ENCODE data around the gene TEK.

The TEK gene

DNA sequence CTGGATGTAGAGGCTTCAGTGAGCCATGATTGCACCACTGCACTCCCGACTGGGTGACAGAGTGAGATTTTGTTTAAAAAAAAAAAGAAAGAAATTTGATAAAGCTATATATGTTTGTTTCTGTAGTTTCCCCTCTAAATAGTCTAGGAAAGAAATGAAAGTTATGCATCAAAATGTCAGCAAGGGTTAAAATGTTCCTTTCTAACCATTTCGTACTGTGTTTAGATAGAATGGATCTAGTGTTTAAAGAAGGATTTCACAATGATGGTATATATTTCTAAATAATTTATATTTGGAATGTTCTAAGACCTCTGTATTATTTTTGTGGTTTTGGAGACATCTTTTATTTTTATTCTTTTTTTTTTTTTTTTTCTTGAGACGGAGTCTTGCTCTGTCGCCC is 22.7 kb downstream of the TEK start:
- TF ChIP-seq FOXP2 (optimal IDR thresholded peaks at IDR 0.05; ENCODE audit: borderline replicate concordance, extremely low read depth, extremely low read length, insufficient read depth) (no peak), POLR2AphosphoS5 (IDR thresholded peaks at IDR 0.05; ENCODE audit: low read depth, low read length) (no peak), TAF1 (IDR thresholded peaks at IDR 0.05; ENCODE audit: borderline replicate concordance, insufficient read depth, low read length) (no peak), REST (IDR thresholded peaks at IDR 0.05; ENCODE audit: insufficient read depth in 1 of 2, low read depth in 2 of 2, low read length in 2 of 2) (no peak), SIN3A (IDR thresholded peaks at IDR 0.05; ENCODE audit: borderline replicate concordance, insufficient read depth, low read length) (no peak)

DNA sequence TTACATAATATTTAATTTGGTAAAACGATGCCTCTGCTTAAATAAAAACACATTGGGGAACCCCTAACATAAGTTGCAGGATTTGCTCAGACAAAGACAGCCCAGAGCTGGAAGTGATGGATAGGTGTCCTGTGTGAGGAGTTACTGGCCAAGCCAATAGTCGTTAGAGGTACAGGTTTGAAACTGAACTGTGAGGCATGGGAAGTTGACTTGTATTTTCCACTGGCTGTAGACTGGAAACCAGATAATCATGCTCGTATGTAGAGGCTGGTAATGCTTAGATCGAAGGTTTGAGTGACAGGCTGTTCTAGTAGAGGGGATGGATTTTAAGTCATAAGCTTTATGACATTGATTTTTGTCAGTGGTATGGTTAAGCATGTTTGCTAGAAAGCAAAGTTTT is 24.8 kb downstream of the TEK start:
- no peak for TF ChIP-seq POLR2AphosphoS5 (IDR thresholded peaks at IDR 0.05; ENCODE audit: low read depth, low read length)
- TF ChIP-seq REST (IDR thresholded peaks at IDR 0.05; ENCODE audit: insufficient read depth in 1 of 2, low read depth in 2 of 2, low read length in 2 of 2), result no peak
- TF ChIP-seq SIN3A (IDR thresholded peaks at IDR 0.05; ENCODE audit: borderline replicate concordance, insufficient read depth, low read length), result no peak
- no peak for TF ChIP-seq TAF1 (IDR thresholded peaks at IDR 0.05; ENCODE audit: borderline replicate concordance, insufficient read depth, low read length)
- TF ChIP-seq FOXP2 (optimal IDR thresholded peaks at IDR 0.05; ENCODE audit: borderline replicate concordance, extremely low read depth, extremely low read length, insufficient read depth), result no peak

GRCh38 chr9:27142299-27142930 is 33.4 kb downstream of the TEK start:
- TF ChIP-seq REST (IDR thresholded peaks at IDR 0.05; ENCODE audit: insufficient read depth in 1 of 2, low read depth in 2 of 2, low read length in 2 of 2), result no peak
- TF ChIP-seq TAF1 (IDR thresholded peaks at IDR 0.05; ENCODE audit: borderline replicate concordance, insufficient read depth, low read length), result no peak
- TF ChIP-seq SIN3A (IDR thresholded peaks at IDR 0.05; ENCODE audit: borderline replicate concordance, insufficient read depth, low read length), result no peak
- no peak for TF ChIP-seq POLR2AphosphoS5 (IDR thresholded peaks at IDR 0.05; ENCODE audit: low read depth, low read length)
- no peak for TF ChIP-seq FOXP2 (optimal IDR thresholded peaks at IDR 0.05; ENCODE audit: borderline replicate concordance, extremely low read depth, extremely low read length, insufficient read depth)

DNA sequence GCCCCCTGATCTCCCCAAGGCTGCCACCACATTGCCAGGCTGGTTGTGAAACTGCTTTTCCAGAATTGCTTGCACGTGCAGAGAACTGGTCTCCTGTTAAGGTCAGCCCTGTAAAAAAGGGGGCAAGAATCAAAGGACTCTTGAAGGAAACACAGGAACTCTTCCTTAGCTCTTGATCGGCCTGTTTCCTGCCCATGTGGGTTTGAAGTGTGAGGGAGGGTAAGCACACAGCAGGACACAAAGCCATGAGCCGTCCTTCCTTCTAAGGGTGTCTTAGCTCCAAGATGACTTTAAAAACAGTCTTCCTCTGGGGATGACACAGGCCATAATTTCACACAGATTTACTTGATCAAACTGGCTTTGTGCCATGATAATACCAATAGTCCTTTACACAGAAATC is 36.1 kb downstream of the TEK start:
- TF ChIP-seq FOXP2 (optimal IDR thresholded peaks at IDR 0.05; ENCODE audit: borderline replicate concordance, extremely low read depth, extremely low read length, insufficient read depth), result no peak

DNA sequence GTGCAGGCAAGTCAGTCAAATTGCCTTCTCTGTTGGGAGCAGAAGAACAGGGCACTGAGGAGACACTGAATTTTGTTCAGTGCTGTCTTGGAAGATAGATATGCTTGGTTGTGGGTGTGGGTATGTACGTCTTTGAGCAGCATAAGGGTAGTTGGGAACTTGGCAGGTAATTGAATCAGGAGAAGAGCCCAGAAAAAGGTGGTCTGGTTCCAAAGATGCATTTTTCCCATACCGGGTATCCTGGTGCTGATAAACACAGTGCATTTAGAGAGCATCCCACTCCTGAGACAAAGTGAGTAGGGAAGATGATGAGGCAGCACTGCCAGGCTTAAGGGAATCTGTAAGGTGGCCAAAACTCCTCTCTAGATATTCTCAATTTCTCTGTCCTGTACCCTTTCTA is 40.6 kb downstream of the TEK start:
- no peak for TF ChIP-seq TAF1 (IDR thresholded peaks at IDR 0.05; ENCODE audit: borderline replicate concordance, insufficient read depth, low read length)
- TF ChIP-seq SIN3A (IDR thresholded peaks at IDR 0.05; ENCODE audit: borderline replicate concordance, insufficient read depth, low read length), result no peak
- no peak for TF ChIP-seq REST (IDR thresholded peaks at IDR 0.05; ENCODE audit: insufficient read depth in 1 of 2, low read depth in 2 of 2, low read length in 2 of 2)
- no peak for TF ChIP-seq POLR2AphosphoS5 (IDR thresholded peaks at IDR 0.05; ENCODE audit: low read depth, low read length)
- no peak for TF ChIP-seq FOXP2 (optimal IDR thresholded peaks at IDR 0.05; ENCODE audit: borderline replicate concordance, extremely low read depth, extremely low read length, insufficient read depth)
